HG03039 (cell line): ENCODE results near the gene CABP2.
"Not testable (repeated sequence)": the region's sequence is repeated elsewhere in the genome, so short reads cannot be mapped to it uniquely, and the experiment has no call there.

ENCODE experiments used
- ATAC-seq: cut with Tn5 transposase; IDR thresholded peaks from one replicate; pipeline ENCODE4 v1.9.1; 2021; ENCODE audit warnings: mild to moderate bottlenecking, moderate library complexity; ENCODE audit not compliant: unreplicated experiment

The CABP2 gene

GRCh38 chr11:67482275-67482826, 40.9 kb downstream of the CABP2 start:
- ATAC-seq: no peak

DNA sequence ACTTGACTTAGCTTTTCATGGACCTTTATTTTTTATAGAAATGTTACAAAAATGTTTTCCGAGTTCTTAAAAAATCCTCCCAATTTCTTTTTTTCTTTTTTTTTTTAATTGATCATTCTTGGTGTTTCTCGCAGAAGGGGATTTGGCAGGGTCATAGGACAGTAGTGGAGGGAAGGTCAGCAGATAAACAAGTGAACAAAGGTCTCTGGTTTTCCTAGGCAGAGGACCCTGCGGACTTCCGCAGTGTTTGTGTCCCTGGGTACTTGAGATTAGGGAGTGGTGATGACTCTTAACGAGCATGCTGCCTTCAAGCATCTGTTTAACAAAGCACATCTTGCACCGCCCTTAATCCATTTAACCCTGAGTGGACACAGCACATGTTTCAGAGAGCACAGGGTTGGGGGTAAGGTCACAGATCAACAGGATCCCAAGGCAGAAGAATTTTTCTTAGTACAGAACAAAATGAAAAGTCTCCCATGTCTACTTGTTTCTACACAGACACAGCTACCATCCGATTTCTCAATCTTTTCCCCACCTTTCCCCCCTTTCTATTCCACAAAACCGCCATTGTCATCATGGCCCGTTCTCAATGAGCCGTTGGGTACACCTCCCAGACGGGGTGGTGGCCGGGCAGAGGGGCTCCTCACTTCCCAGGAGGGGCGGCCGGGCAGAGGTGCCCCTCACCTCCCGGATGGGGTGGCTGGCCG, 45.7 kb downstream of the CABP2 start:
- ATAC-seq: not testable (repeated sequence)

GRCh38 chr11:67476692-67477091, 46.6 kb downstream of the CABP2 start:
- not testable (repeated sequence) for ATAC-seq

DNA sequence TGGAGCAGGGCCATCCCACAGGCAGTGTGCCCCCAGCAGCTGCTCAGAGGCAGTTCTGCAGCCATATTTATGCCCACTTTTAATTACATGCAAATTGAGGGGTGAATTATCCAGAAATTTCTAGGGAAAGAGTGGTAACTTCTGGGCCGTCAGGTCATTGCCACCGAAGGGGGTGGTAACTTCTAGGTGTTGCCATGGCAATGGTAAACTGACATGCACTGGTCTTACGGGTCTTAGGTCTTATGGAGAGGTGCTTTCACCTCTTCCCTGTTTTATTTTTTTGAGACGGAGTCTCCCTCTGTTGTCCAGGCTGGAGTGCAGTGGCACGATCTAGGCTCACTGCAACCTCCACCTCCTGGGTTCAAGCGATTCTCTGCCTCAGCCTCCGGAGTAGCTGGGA, 50.4 kb downstream of the CABP2 start:
- ATAC-seq: no peak

GRCh38 chr11:67470337-67471002, 52.8 kb downstream of the CABP2 start:
- no peak for ATAC-seq

- no peak for ATAC-seq
Observed at GRCh38 chr11:67469508-67469811, 53.8 kb downstream of the CABP2 start.
